Cortex of kidney (tissue), 1 donor: ENCODE data around the gene GSAP.
"Not testable (repeated sequence)": the region's sequence is repeated elsewhere in the genome, so short reads cannot be mapped to it uniquely, and the experiment has no call there.

Source experiments
- DNase-seq: peaks from one replicate; lab custom pipeline; 2025; lab: John Stamatoyannopoulos, UW

GSAP gene

GRCh38 chr7:77354484-77354883 is 61.7 kb downstream of the GSAP start:
- no peak for DNase-seq

- no peak for DNase-seq
Measured at GRCh38 chr7:77353911-77354310, 62.2 kb downstream of the GSAP start.

GRCh38 chr7:77353407-77353721 is 62.8 kb downstream of the GSAP start:
- DNase-seq = no peak

GRCh38 chr7:77352665-77353406 is 63.3 kb downstream of the GSAP start:
- no peak for DNase-seq

GRCh38 chr7:77351539-77352004 is 64.6 kb downstream of the GSAP start:
- no peak for DNase-seq

GRCh38 chr7:77349141-77349540 is 67.0 kb downstream of the GSAP start:
- no peak for DNase-seq

- no peak for DNase-seq
Measured at GRCh38 chr7:77348371-77348813, 67.8 kb downstream of the GSAP start.

GRCh38 chr7:77346441-77346840 is 69.7 kb downstream of the GSAP start:
- DNase-seq = no peak

GRCh38 chr7:77345426-77345825 is 70.7 kb downstream of the GSAP start:
- not testable (repeated sequence) for DNase-seq

- no peak for DNase-seq
Measured at GRCh38 chr7:77339726-77340125, 76.4 kb downstream of the GSAP start.

- DNase-seq = no peak
Measured at GRCh38 chr7:77338883-77339629, 77.1 kb downstream of the GSAP start.

GRCh38 chr7:77338260-77338659 is 77.9 kb downstream of the GSAP start:
- DNase-seq = no peak

- DNase-seq = no peak
Measured at GRCh38 chr7:77337456-77337990, 78.6 kb downstream of the GSAP start.

- no peak for DNase-seq
Measured at GRCh38 chr7:77335581-77335980, 80.6 kb downstream of the GSAP start.

- DNase-seq = not testable (repeated sequence)
Measured at GRCh38 chr7:77334039-77334438, 82.1 kb downstream of the GSAP start.

- DNase-seq = no peak
Measured at GRCh38 chr7:77331938-77332695, 84.0 kb downstream of the GSAP start.

- no peak for DNase-seq
Measured at GRCh38 chr7:77330169-77330882, 85.8 kb downstream of the GSAP start.

GRCh38 chr7:77329466-77330168 is 86.5 kb downstream of the GSAP start:
- no peak for DNase-seq

- no peak for DNase-seq
Measured at GRCh38 chr7:77328669-77329068, 87.5 kb downstream of the GSAP start.

GRCh38 chr7:77327932-77328628 is 88.1 kb downstream of the GSAP start:
- no peak for DNase-seq
